NCI-H460 (cell line): ENCODE measurements around the gene NEFH. TPM values are rescaled to one million over a fixed set of nuclear protein-coding genes. Genes with fewer than 3 reads are reported as not detected.
"Not testable (repeated sequence)": the region's sequence is repeated elsewhere in the genome, so short reads cannot be mapped to it uniquely, and the experiment has no call there.

Source experiments
- DNase-seq: peaks from one replicate; pipeline ENCODE4 v3.0.0-alpha.2; 2016; ENCODE audit warnings: low read depth; ENCODE audit errors: extremely low read depth
- polyA plus RNA-seq: library from polyadenylated mRNA; depleted of rRNA; stranded (reverse); fragments of >200 nt; gene quantifications from 2 replicates; pipeline ENCODE4 v1.2.3, GENCODE V29; 2014; cell fraction: nucleus; rRNA removed
- total RNA-seq: library from RNA; depleted of rRNA; stranded (reverse); fragments of >200 nt; shearing (Covaris generic); gene quantifications from 2 replicates; pipeline ENCODE4 v1.2.3, GENCODE V29; 2014; rRNA removed

Gene NEFH
- total RNA-seq, result 0.02 TPM in 1 of 2 replicates, not detected in the other
- polyA plus RNA-seq, result 0.25 and 0.54 TPM in 2 replicates

GRCh38 chr22:29479417-29480261 lies at the start of gene NEFH:
Gene NEFH (plus strand): TSS chr22:29480218. CDS start chr22:29480263, 45 bp downstream.
- no peak for DNase-seq

GRCh38 chr22:29431986-29432385 lies 48.0 kb upstream of the NEFH start:
- no peak for DNase-seq

GRCh38 chr22:29433856-29434255 lies 46.2 kb upstream of the NEFH start:
- no peak for DNase-seq

GRCh38 chr22:29434288-29434687 lies 45.7 kb upstream of the NEFH start:
- DNase-seq, result no peak

- DNase-seq, result no peak
Observed at GRCh38 chr22:29435236-29436136, 44.5 kb upstream of the NEFH start.

- not testable (repeated sequence) for DNase-seq
Observed at GRCh38 chr22:29438283-29438682, 41.7 kb upstream of the NEFH start, which contains the start of gene RFPL1. Gene RFPL1 (plus strand): TSS chr22:29438583.

- DNase-seq, result no peak
Observed at GRCh38 chr22:29442976-29443375, 37.0 kb upstream of the NEFH start.

GRCh38 chr22:29443452-29443851 lies 36.6 kb upstream of the NEFH start:
- peak; percentile 30 for DNase-seq

- DNase-seq, result no peak
Observed at GRCh38 chr22:29443861-29444792, 35.9 kb upstream of the NEFH start.

- no peak for DNase-seq
Observed at GRCh38 chr22:29445508-29445907, 34.5 kb upstream of the NEFH start.

- DNase-seq, result no peak
Observed at GRCh38 chr22:29447906-29448305, 32.1 kb upstream of the NEFH start.

GRCh38 chr22:29449296-29449875 lies 30.6 kb upstream of the NEFH start:
- no peak for DNase-seq

GRCh38 chr22:29450222-29450621 lies 29.8 kb upstream of the NEFH start:
- DNase-seq, result no peak

- no peak for DNase-seq
Observed at GRCh38 chr22:29451863-29452262, 28.2 kb upstream of the NEFH start.

- no peak for DNase-seq
Observed at GRCh38 chr22:29454276-29454675, 25.7 kb upstream of the NEFH start.

- no peak for DNase-seq
Observed at GRCh38 chr22:29456211-29456671, 23.8 kb upstream of the NEFH start.

GRCh38 chr22:29457730-29458129 lies 22.3 kb upstream of the NEFH start:
- DNase-seq, result peak; percentile 29

- DNase-seq, result no peak
Observed at GRCh38 chr22:29458551-29458950, 21.5 kb upstream of the NEFH start.

GRCh38 chr22:29459773-29460172 lies 20.2 kb upstream of the NEFH start:
- no peak for DNase-seq

GRCh38 chr22:29461263-29461662 lies 18.8 kb upstream of the NEFH start:
- no peak for DNase-seq
